ENCODE results near the gene RAC2. TPM values are rescaled to one million over a fixed set of nuclear protein-coding genes. Genes with fewer than 3 reads are reported as not detected.

RAC2 gene
- total RNA-seq, 1 experiment from 2014 or later: 50.5 TPM

DNA sequence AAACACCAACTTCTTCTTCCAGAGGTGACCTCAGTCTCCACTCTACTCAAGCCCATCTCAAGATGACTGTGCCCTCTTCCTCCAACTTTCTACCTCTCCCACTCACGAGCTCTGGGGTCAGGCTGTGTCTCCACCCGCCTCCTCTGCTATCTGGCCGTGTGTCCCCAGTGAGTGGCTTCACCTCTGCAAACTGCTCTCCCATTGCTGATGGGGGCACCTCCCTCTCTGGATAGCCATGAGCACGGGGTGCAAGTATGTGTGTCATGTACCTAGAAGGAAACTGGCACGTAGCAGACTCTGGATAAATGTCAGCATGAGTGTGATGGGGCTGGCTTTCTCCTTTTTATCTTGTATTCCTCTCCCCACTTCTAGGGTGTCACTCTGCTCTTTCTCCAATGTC, 18.3 kb upstream of the RAC2 start:
- no peaks in the 10 kb centered on the region for H4K20me1 ChIP-seq (ENCODE audit: low read length)
- no peak overlapping the region for H3K4me2 ChIP-seq (ENCODE audit: low read length)
- no peak overlapping the region for H3K9ac ChIP-seq (ENCODE audit: low read length)
- BruUV-seq (replicated peaks): no TSS peak
- TF ChIP-seq EZH2 (IDR thresholded peaks at IDR 0.05; ENCODE audit: low read length, unreplicated experiment): no peak
- TF ChIP-seq, protein P1, sequence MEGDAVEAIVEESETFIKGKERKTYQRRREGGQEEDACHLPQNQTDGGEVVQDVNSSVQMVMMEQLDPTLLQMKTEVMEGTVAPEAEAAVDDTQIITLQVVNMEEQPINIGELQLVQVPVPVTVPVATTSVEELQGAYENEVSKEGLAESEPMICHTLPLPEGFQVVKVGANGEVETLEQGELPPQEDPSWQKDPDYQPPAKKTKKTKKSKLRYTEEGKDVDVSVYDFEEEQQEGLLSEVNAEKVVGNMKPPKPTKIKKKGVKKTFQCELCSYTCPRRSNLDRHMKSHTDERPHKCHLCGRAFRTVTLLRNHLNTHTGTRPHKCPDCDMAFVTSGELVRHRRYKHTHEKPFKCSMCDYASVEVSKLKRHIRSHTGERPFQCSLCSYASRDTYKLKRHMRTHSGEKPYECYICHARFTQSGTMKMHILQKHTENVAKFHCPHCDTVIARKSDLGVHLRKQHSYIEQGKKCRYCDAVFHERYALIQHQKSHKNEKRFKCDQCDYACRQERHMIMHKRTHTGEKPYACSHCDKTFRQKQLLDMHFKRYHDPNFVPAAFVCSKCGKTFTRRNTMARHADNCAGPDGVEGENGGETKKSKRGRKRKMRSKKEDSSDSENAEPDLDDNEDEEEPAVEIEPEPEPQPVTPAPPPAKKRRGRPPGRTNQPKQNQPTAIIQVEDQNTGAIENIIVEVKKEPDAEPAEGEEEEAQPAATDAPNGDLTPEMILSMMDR (conservative IDR thresholded peaks at IDR 0.05; ENCODE audit: low read depth, low read length): no peak
- no peak for TF ChIP-seq EZH2phosphoT487 (IDR thresholded peaks at IDR 0.05; ENCODE audit: borderline replicate concordance, low read length)
- no peaks in the 10 kb centered on the region for H3K36me3 ChIP-seq (ENCODE audit: low read depth, low read length)
- H3K9me2 ChIP-seq (replicated peaks; ENCODE audit: low read length): no peaks in the 10 kb centered on the region
- H3F3A ChIP-seq (ENCODE audit: low read length, unreplicated experiment): no peaks in the 10 kb centered on the region
- ATAC-seq (no peak), DNase-seq (no peak)
- H2AFZ ChIP-seq (ENCODE audit: low read length): no peak overlapping the region
- H3K27me3 ChIP-seq (ENCODE audit: low read length): no peaks in the 10 kb centered on the region
- H3K9me3 ChIP-seq (ENCODE audit: low read length): no peaks in the 10 kb centered on the region
- H3K79me2 ChIP-seq (ENCODE audit: low read length): no peaks in the 10 kb centered on the region
- ChIA-PET CTCF (no interaction called here), POLR2A (ENCODE audit: unreplicated experiment) (no interaction called here)
- no peak overlapping the region for H3K4me3 ChIP-seq (ENCODE audit: low read length)
- intact Hi-C loops (cut with micrococcal nuclease): no loop called here
- H3K27ac ChIP-seq (ENCODE audit: low read length): no peak overlapping the region
- peaks cover 26% of the 10 kb centered on the region for H3K4me1 ChIP-seq (ENCODE audit: insufficient read depth, low read length)

DNA sequence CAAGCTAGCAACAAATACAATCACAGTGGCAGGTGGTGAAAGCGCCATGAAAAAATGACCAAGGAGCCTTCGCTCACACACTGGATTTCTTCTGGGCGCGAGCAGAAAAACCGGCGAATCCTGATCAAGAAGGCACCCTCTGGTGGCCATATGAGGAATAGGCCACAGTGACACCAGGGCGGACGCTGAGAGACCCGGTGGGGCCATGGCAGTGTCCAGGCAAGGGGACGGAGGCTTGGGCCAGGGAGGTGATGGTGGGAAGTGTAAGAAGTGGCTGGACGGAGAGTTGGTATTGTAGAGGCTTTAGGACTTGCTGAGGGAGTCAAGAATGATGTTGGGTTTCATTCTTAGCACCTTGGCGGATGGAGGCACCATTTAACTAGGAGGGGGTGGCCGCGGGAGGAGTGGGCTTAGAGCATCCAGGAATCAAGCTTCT, 16.9 kb upstream of the RAC2 start:
- H3F3A ChIP-seq (ENCODE audit: low read length, unreplicated experiment): no peaks in the 10 kb centered on the region
- ATAC-seq: peak; percentile 25; the same call in 1 of the 2 replicates
- POLR2A ChIA-PET (ENCODE audit: unreplicated experiment): interaction anchor here (0.6 kb wide), 1 partner anchor 44 kb away, joined by 4 read pairs; no protein-coding TSS in a partner anchor
- intact Hi-C loops (cut with micrococcal nuclease): no loop called here
- H3K27me3 ChIP-seq (ENCODE audit: low read length): no peaks in the 10 kb centered on the region
- no peak overlapping the region for H3K27ac ChIP-seq (ENCODE audit: low read length)
- H3K4me1 ChIP-seq (ENCODE audit: insufficient read depth, low read length): peaks cover 24% of the 10 kb centered on the region
- CTCF ChIA-PET: no interaction called here
- peak; percentile 57 for DNase-seq
- no peak overlapping the region for H3K4me3 ChIP-seq (ENCODE audit: low read length)
- no peak overlapping the region for H3K9ac ChIP-seq (ENCODE audit: low read length)
- H2AFZ ChIP-seq (ENCODE audit: low read length): no peak overlapping the region
- no peaks in the 10 kb centered on the region for H3K9me3 ChIP-seq (ENCODE audit: low read length)
- no peak for TF ChIP-seq EZH2 (IDR thresholded peaks at IDR 0.05; ENCODE audit: low read length, unreplicated experiment)
- TF ChIP-seq, protein P1 (conservative IDR thresholded peaks at IDR 0.05; ENCODE audit: low read depth, low read length): peak; percentile 82
- BruUV-seq (replicated peaks): no TSS peak
- no peaks in the 10 kb centered on the region for H3K9me2 ChIP-seq (replicated peaks; ENCODE audit: low read length)
- H3K79me2 ChIP-seq (ENCODE audit: low read length): no peaks in the 10 kb centered on the region
- no peaks in the 10 kb centered on the region for H4K20me1 ChIP-seq (ENCODE audit: low read length)
- H3K36me3 ChIP-seq (ENCODE audit: low read depth, low read length): no peaks in the 10 kb centered on the region
- peak overlapping the region; percentile 33; the same call in 1 of the 2 replicates for H3K4me2 ChIP-seq (ENCODE audit: low read length)

DNA sequence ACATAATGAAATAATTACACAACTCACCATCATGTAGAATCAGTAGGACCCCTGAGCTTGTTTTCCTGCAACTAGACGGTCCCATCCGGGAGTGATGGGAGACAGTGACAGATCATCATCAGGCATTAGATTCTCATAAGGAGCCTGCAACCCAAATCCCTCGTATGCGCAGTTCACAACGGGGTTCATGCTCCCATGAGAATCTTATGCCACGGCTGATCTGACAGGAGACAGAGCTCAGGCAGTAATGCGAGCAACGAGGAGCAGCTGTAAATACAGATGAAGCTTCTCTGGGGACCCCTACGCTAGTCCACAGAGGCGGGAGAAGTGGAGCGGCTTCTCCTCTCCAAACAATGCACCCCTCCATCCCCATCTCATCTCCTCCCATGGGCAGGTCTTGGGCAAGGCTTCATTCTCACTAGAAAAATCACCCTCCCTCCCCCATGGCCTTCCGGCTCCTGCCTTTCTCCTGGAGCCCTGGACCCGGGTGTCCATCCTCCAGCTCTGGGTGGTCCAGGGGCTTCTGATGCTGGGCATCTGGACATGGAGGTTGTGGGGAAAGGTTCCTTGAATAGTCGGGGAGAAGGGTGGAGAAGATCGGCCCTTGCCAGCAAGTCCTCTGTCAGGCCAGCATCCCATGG, 16.2 kb upstream of the RAC2 start:
- no peaks in the 10 kb centered on the region for H3F3A ChIP-seq (ENCODE audit: low read length, unreplicated experiment)
- no peak overlapping the region for H3K9ac ChIP-seq (ENCODE audit: low read length)
- ChIA-PET POLR2A (ENCODE audit: unreplicated experiment) (interaction anchor here (0.6 kb wide), 1 partner anchor 43 kb away, joined by 4 read pairs; no protein-coding TSS in a partner anchor), CTCF (interaction anchor here (0.6 to 1.1 kb wide), 4 partner anchors 9 to 195 kb away, joined by 3 to 10 read pairs (median 4); no protein-coding TSS in a partner anchor)
- no peaks in the 10 kb centered on the region for H3K36me3 ChIP-seq (ENCODE audit: low read depth, low read length)
- H3K79me2 ChIP-seq (ENCODE audit: low read length): no peaks in the 10 kb centered on the region
- intact Hi-C loops (cut with micrococcal nuclease): no loop called here
- H3K9me3 ChIP-seq (ENCODE audit: low read length): no peaks in the 10 kb centered on the region
- no peaks in the 10 kb centered on the region for H4K20me1 ChIP-seq (ENCODE audit: low read length)
- no peaks in the 10 kb centered on the region for H3K27me3 ChIP-seq (ENCODE audit: low read length)
- H3K4me1 ChIP-seq (ENCODE audit: insufficient read depth, low read length): peaks cover 26% of the 10 kb centered on the region
- no peak for TF ChIP-seq EZH2phosphoT487 (IDR thresholded peaks at IDR 0.05; ENCODE audit: borderline replicate concordance, low read length)
- TF ChIP-seq, protein P1 (conservative IDR thresholded peaks at IDR 0.05; ENCODE audit: low read depth, low read length): no peak
- TF ChIP-seq EZH2 (IDR thresholded peaks at IDR 0.05; ENCODE audit: low read length, unreplicated experiment): no peak
- ATAC-seq (no peak), DNase-seq (no peak)
- H3K9me2 ChIP-seq (replicated peaks; ENCODE audit: low read length): no peaks in the 10 kb centered on the region
- no peak overlapping the region for H2AFZ ChIP-seq (ENCODE audit: low read length)
- H3K4me2 ChIP-seq (ENCODE audit: low read length): peak overlapping the region; percentile 33; the same call in 1 of the 2 replicates
- BruUV-seq (replicated peaks): no TSS peak
- H3K27ac ChIP-seq (ENCODE audit: low read length): no peak overlapping the region
- no peak overlapping the region for H3K4me3 ChIP-seq (ENCODE audit: low read length)
